HG03039 (cell line): ENCODE measurements around the gene DUOXA2.

Source experiments
- ATAC-seq: cut with Tn5 transposase; IDR thresholded peaks from one replicate; pipeline ENCODE4 v1.9.1; 2021; ENCODE audit warnings: mild to moderate bottlenecking, moderate library complexity; ENCODE audit not compliant: unreplicated experiment

The DUOXA2 gene

GRCh38 chr15:45116482-45117307, 2.6 kb downstream of the DUOXA2 start:
- ATAC-seq: no peak

- ATAC-seq: no peak
These were observed 3.4 kb downstream of the DUOXA2 start for GRCh38 chr15:45117308-45118130.

DNA sequence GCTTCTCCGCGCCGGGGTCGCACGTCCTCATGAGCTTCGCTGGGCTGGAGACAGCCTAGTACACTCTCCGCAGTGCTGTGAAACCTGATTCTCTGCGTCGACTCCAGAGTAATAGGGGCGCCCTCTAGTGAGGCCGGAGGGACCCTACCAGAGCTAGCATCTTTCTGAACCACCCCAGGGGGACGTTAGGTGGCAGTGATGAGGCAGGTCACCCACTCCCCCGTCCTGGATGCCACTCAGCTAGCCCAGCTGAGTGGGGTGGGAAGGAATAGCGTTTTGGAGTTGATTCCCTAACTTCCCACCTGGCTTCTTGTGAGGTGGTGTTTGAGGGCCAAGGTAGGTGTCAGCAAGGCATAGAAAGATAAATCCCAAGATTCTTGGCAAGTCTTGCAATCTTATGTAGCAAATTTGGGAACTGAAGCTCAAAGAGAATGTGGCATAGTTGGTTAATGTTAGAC, 4.0 kb downstream of the DUOXA2 start:
- ATAC-seq: peak; percentile 82

- ATAC-seq: no peak
These were observed 4.9 kb downstream of the DUOXA2 start for GRCh38 chr15:45118996-45119395.

DNA sequence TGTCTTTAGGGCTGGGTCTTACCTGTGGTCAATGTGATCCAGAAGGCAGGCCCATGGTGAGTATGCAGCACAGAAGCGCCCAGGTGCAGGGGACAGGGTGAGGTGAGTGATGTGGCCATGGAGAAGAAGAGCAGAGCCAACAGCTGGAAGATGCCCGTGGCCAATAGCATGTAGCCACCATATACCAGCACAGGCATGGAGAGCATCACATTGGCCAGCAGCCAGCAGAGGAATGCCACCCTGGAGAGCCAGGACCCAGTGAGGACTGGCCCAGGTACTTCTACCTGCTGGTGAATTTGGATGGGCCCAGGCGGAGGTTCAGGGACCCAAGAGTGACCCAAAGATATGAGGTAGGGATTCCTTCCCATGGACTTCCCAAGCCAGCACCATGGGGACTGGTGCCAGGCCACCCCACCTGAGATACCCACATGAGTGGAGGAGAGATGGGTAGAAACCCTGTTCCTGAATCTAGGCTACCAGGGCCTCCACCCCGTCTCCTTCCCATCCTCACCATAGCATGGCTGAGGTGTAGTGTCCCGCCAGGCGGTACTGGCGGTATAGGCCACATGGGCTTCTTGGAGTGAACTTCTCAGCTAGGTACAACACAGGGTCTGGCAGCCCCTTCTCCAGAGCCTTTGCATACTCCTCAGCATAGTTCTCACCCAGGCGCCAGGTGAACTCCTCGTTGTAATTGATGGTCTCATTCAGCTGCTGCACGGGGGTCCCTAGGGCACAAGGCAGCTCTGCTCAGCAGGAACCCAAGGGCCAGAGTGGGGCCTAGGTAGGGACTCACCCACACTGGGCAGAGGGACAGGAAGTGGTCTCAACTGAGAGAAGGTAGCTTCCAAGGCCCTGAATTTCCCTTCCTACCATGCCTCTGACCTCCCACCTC, 6.2 kb downstream of the DUOXA2 start:
- no peak for ATAC-seq

- ATAC-seq: no peak
These were observed 6.9 kb downstream of the DUOXA2 start for GRCh38 chr15:45121020-45121419.

- ATAC-seq: no peak
These were observed 7.7 kb downstream of the DUOXA2 start for GRCh38 chr15:45121706-45122417.

- ATAC-seq: no peak
These were observed 8.6 kb downstream of the DUOXA2 start for GRCh38 chr15:45122719-45123118.

DNA sequence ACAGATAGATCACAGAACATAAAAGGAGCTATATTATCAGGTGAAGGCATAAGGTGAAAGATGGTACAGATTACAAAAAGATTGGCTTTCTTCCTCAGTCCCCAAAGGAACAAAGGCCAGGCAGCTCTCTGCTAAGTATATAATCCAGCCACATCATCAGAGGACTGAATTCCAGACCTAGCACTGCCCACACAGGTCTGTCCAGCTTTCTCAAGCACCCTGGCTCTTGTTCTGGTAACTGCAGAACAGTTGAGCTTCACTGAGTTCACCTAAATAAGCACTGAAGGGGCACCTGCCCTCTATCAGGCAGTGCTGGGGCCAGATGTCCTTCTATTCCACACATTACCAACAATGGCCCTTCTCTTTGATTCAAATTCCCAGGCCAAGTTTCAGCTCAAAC, 9.3 kb downstream of the DUOXA2 start:
- ATAC-seq: no peak

DNA sequence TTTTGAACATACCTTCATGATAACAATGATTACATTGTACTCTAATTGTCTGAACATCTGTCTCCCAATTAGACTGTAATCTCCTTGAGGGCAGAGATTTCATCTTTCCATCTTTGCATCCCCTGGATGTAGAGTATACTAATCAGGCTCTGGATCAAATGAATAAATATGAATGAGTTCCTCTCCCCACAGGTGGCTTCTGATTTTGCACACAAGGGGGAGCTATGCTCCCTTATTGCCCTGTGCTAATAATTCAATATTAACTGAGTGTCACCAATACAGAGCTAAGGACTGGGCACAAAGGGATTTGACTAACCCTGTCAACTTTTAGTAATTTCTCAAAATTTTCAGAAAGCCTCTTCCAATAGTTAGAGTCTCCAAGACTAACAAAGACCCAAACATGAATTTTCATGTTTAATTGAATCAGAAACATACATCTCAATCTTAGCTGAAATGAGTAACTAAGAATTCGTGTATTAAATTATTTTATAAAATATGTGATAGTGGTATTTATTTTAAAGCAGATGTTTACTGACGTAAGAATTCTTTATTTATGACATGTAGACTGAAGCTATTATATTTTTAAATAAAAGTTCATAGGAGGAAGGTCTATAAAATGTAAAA, 12.5 kb downstream of the DUOXA2 start:
- ATAC-seq: no peak

DNA sequence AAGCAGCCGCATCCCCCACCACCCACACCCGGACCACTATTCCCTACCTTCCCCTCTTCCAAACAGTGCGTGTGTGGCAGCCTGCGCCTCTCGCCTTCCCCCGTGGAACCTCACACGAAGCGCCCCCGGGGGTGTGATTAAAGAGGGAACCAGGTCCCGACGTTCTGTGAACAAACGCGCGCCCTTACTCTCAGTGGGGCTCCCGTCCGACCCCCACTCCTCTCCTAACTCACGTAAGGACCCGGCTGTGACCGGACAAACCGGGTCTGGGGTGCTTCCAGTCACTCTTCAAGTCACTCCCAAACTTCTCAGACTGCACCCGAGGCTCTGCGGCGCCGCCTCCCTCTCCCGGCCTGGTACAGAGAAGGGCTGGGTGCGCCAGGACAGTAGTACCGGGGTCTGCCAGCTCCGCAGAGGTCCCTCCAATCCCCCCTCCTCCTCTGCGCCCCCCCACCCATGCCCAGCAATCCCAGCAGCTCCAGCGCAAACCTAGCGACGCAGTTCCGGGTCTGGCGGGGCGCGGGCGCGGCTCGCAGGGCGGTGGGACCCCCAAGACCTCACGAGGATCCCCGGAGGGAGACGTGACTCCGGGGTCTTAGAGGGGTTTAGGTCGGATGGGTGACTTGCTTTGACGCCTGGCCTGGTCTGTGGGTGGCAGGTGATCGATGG, 15.0 kb downstream of the DUOXA2 start:
- ATAC-seq: no peak

GRCh38 chr15:45129651-45130129, 15.6 kb downstream of the DUOXA2 start, which contains the start of the genes DUOX1 and DUOXA1:
TSS of gene DUOX1 (plus strand) at chr15:45129994. CDS start at chr15:45131967, 1,973 bp downstream.
TSS of gene DUOXA1 (minus strand) at chr15:45129879. CDS start at chr15:45123014, 6,865 bp downstream.
- ATAC-seq: no peak

DNA sequence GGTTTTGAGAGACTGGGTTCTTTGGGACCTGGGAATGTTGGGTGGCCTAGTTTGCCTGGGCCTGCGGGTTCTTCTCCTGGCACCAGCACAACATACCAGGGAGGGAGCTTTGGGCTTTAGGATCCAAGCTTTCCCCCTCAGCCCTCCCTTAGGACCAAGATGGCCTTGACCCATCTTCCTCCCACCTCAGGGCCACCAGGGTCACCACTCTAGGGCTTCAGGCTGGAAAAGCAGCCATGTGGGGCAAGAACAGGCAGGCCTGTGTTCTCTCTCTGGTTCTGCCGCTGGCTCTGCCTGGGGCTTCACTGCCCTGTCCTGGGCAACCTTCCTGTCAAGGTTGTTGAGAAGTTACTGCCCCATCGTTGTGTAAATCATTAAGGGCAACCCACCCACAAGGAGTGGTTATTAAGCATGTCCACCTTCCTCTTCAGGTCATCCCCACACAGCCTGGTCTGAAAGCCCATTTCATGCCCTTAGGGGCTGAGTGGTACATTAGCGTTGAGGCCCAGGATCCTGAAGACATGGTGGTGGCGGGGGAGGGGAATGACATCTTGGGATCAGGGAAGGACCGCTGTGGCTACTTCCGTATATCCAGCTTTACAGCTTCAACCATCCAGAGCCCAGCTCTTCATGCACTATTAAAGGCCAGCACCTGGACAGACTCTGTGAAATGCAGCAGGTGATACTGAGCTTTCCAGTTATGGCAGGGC, 16.3 kb downstream of the DUOXA2 start:
- ATAC-seq: no peak

GRCh38 chr15:45131510-45131909, 17.4 kb downstream of the DUOXA2 start:
- ATAC-seq: no peak

- no peak for ATAC-seq
These were observed 18.9 kb downstream of the DUOXA2 start for GRCh38 chr15:45132844-45133560.

DNA sequence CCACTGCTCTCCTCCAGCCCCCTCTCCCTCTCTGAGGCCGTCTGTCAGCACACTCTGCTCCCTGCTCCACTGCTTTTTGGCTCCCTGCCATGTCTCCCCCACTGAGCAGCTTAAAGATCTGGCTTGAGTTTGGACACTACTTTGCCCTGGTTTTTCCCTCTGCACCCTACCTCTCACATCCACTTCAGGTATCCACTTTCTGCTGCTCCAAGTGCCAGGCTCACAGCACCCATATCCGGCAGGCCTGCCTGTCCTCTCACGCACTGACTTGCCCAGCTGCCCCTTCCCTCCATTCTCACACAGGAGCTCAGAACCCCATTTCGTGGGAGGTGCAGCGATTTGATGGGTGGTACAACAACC, 19.4 kb downstream of the DUOXA2 start:
- ATAC-seq: no peak

- no peak for ATAC-seq
These were observed 19.9 kb downstream of the DUOXA2 start for GRCh38 chr15:45134046-45134445.
